B cell (primary cell): ENCODE measurements around the gene EIF4A3.

Experiments used
- CTCF ChIP-seq: fragments of 200-600 bp; IDR thresholded peaks from one replicate; pipeline ENCODE4 v1.8.0; 2022; ENCODE audit warnings: antibody characterized with exemption, mild to moderate bottlenecking
- EZH2 ChIP-seq: IDR thresholded peaks from 2 replicates; pipeline ENCODE4 v1.6.1; 2012; ENCODE audit warnings: borderline replicate concordance, low read depth, mild to moderate bottlenecking, moderate library complexity, low read length; ENCODE audit not compliant: insufficient read depth, poor library complexity, severe bottlenecking

- no peak for TF ChIP-seq EZH2
- no peak for TF ChIP-seq CTCF
Measured at GRCh38 chr17:80124351-80124981, 22.5 kb downstream of the EIF4A3 start.
